Measurements from ENCODE around the gene SKI. TPM values are rescaled to one million over a fixed set of nuclear protein-coding genes. Genes with fewer than 3 reads are reported as not detected.

The SKI gene
- total and polyA plus RNA-seq, 5 donors from 2014 or later, result 0.25 to 218 (median 0.35) TPM

- Histone ChIP-seq H3K4me1 (ENCODE audit: control insufficient read depth, insufficient read depth, low read length, poor library complexity, severe bottlenecking) (peaks cover 59% of the 10 kb centered on the region), H3K9me3 (ENCODE audit: control insufficient read depth in 2 of 2, low read length in 2 of 2) (no peaks in the 10 kb centered on the region), H3K4me3 (ENCODE audit: low read depth, low read length) (peak overlapping the region; percentile 86), H3K27ac (ENCODE audit: insufficient read depth, low read length, poor library complexity, severe bottlenecking) (peak overlapping the region; percentile 84), H3K27me3 (ENCODE audit: control insufficient read depth, insufficient read depth, low read length) (no peaks in the 10 kb centered on the region), H3K36me3 (ENCODE audit: control insufficient read depth, insufficient read depth, low read length) (no peaks in the 10 kb centered on the region)
- Mint-ChIP-seq H3K4me3 (peak overlapping the region; percentile 95 to 99 (median 96)), H3K27ac (peak overlapping the region; percentile 94 to 100 (median 97)), H3K4me1 (peaks cover 4 to 56% (median 28%) of the 10 kb centered on the region in 4 donors), H3K27me3 (peaks cover 21% of the 10 kb centered on the region), H3K36me3 (no peaks in the 10 kb centered on the region), H3K9me3 (peaks cover 0 to 1% (median 0%) of the 10 kb centered on the region in 7 donors)
- no peak for ATAC-seq (ENCODE audit: low read depth in 2 of 2)
- peak; percentile 49 to 68 (median 57) for DNase-seq
These were observed 2.8 kb downstream of the SKI start for GRCh38 chr1:2230781-2231531.

- H3K4me3 Mint-ChIP-seq, result peak overlapping the region; percentile 95 to 99 (median 96)
- peaks cover 21% of the 10 kb centered on the region for H3K27me3 Mint-ChIP-seq
- Histone ChIP-seq H3K9me3 (ENCODE audit: control insufficient read depth in 2 of 2, low read length in 2 of 2) (no peaks in the 10 kb centered on the region), H3K4me1 (ENCODE audit: control insufficient read depth, insufficient read depth, low read length, poor library complexity, severe bottlenecking) (peaks cover 66% of the 10 kb centered on the region), H3K27ac (ENCODE audit: insufficient read depth, low read length, poor library complexity, severe bottlenecking) (peak overlapping the region; percentile 84), H3K27me3 (ENCODE audit: control insufficient read depth, insufficient read depth, low read length) (no peaks in the 10 kb centered on the region), H3K36me3 (ENCODE audit: control insufficient read depth, insufficient read depth, low read length) (no peaks in the 10 kb centered on the region), H3K4me3 (ENCODE audit: low read depth, low read length) (peak overlapping the region; percentile 86)
- DNase-seq (peak; percentile 71 to 87 (median 80)), ATAC-seq (ENCODE audit: low read depth in 2 of 2) (peak; percentile 0 to 5)
- peaks cover 0 to 1% (median 0%) of the 10 kb centered on the region in 7 donors for H3K9me3 Mint-ChIP-seq
- peak overlapping the region; percentile 94 to 100 (median 97) for H3K27ac Mint-ChIP-seq
- H3K36me3 Mint-ChIP-seq, result no peaks in the 10 kb centered on the region
- peaks cover 7 to 60% (median 33%) of the 10 kb centered on the region in 4 donors for H3K4me1 Mint-ChIP-seq
These were observed 3.6 kb downstream of the SKI start for GRCh38 chr1:2231532-2232254.

GRCh38 chr1:2232255-2232915, 4.3 kb downstream of the SKI start:
- Histone ChIP-seq H3K4me3 (ENCODE audit: low read depth, low read length) (peak overlapping the region; percentile 86), H3K27me3 (ENCODE audit: control insufficient read depth, insufficient read depth, low read length) (no peaks in the 10 kb centered on the region), H3K36me3 (ENCODE audit: control insufficient read depth, insufficient read depth, low read length) (no peaks in the 10 kb centered on the region), H3K4me1 (ENCODE audit: control insufficient read depth, insufficient read depth, low read length, poor library complexity, severe bottlenecking) (peaks cover 73% of the 10 kb centered on the region), H3K9me3 (ENCODE audit: control insufficient read depth in 2 of 2, low read length in 2 of 2) (no peaks in the 10 kb centered on the region), H3K27ac (ENCODE audit: insufficient read depth, low read length, poor library complexity, severe bottlenecking) (peak overlapping the region; percentile 84)
- H3K4me1 Mint-ChIP-seq, result peaks cover 12 to 67% (median 38%) of the 10 kb centered on the region in 4 donors
- H3K27ac Mint-ChIP-seq, result peak overlapping the region; percentile 94 to 100 (median 97)
- ATAC-seq (ENCODE audit: low read depth in 2 of 2), result no peak
- peaks cover 0 to 1% (median 0%) of the 10 kb centered on the region in 7 donors for H3K9me3 Mint-ChIP-seq
- H3K36me3 Mint-ChIP-seq, result no peaks in the 10 kb centered on the region
- peak overlapping the region; percentile 95 to 99 (median 96) for H3K4me3 Mint-ChIP-seq
- no peak for DNase-seq
- peaks cover 21% of the 10 kb centered on the region for H3K27me3 Mint-ChIP-seq

- DNase-seq, result no peak
- Histone ChIP-seq H3K4me3 (ENCODE audit: low read depth, low read length) (peak overlapping the region; percentile 86), H3K9me3 (ENCODE audit: control insufficient read depth in 2 of 2, low read length in 2 of 2) (no peaks in the 10 kb centered on the region)
These were observed 4.9 kb downstream of the SKI start for GRCh38 chr1:2232916-2233438.

GRCh38 chr1:2233468-2233867, 5.3 kb downstream of the SKI start:
- H3K36me3 ChIP-seq (ENCODE audit: control insufficient read depth, insufficient read depth, low read length), result no peaks in the 10 kb centered on the region
- DNase-seq (no peak), ATAC-seq (ENCODE audit: low read depth in 2 of 2) (no peak)
- H3K4me3 ChIP-seq (ENCODE audit: low read depth, low read length), result peak overlapping the region; percentile 66
- H3K27ac ChIP-seq (ENCODE audit: insufficient read depth, low read length, poor library complexity, severe bottlenecking), result peak overlapping the region; percentile 84
- H3K4me3 Mint-ChIP-seq, result peak overlapping the region; percentile 95 to 99 (median 96)
- no peaks in the 10 kb centered on the region for H3K36me3 Mint-ChIP-seq
- peaks cover 21% of the 10 kb centered on the region for H3K27me3 Mint-ChIP-seq
- H3K9me3 Mint-ChIP-seq, result peaks cover 0 to 1% (median 0%) of the 10 kb centered on the region in 7 donors
- H3K27ac Mint-ChIP-seq, result peak overlapping the region; percentile 84 to 98 (median 94)
- H3K27me3 ChIP-seq (ENCODE audit: control insufficient read depth, insufficient read depth, low read length), result no peaks in the 10 kb centered on the region
- H3K4me1 Mint-ChIP-seq, result peaks cover 13 to 76% (median 41%) of the 10 kb centered on the region in 4 donors
- H3K9me3 ChIP-seq (ENCODE audit: control insufficient read depth in 2 of 2, low read length in 2 of 2), result no peaks in the 10 kb centered on the region
- peaks cover 83% of the 10 kb centered on the region for H3K4me1 ChIP-seq (ENCODE audit: control insufficient read depth, insufficient read depth, low read length, poor library complexity, severe bottlenecking)

More at GRCh38 chr1:2232916-2233438, 4.9 kb downstream of the SKI start:
- ATAC-seq (ENCODE audit: low read depth in 2 of 2), result no peak
- Mint-ChIP-seq H3K27me3 (peaks cover 21% of the 10 kb centered on the region), H3K27ac (peak overlapping the region; percentile 94 to 100 (median 98)), H3K9me3 (peaks cover 0 to 1% (median 0%) of the 10 kb centered on the region in 7 donors), H3K4me3 (peak overlapping the region; percentile 95 to 99 (median 96)), H3K4me1 (peaks cover 13 to 72% (median 41%) of the 10 kb centered on the region in 4 donors), H3K36me3 (no peaks in the 10 kb centered on the region)
- Histone ChIP-seq H3K36me3 (ENCODE audit: control insufficient read depth, insufficient read depth, low read length) (no peaks in the 10 kb centered on the region), H3K27me3 (ENCODE audit: control insufficient read depth, insufficient read depth, low read length) (no peaks in the 10 kb centered on the region), H3K4me1 (ENCODE audit: control insufficient read depth, insufficient read depth, low read length, poor library complexity, severe bottlenecking) (peaks cover 79% of the 10 kb centered on the region), H3K27ac (ENCODE audit: insufficient read depth, low read length, poor library complexity, severe bottlenecking) (peak overlapping the region; percentile 84)

- peaks cover 13 to 83% (median 44%) of the 10 kb centered on the region in 4 donors for H3K4me1 Mint-ChIP-seq
- DNase-seq, result peak; percentile 52 to 92 (median 74)
- ATAC-seq (ENCODE audit: low read depth in 2 of 2), result peak; percentile 79 to 81
- peaks cover 0 to 1% (median 0%) of the 10 kb centered on the region in 7 donors for H3K9me3 Mint-ChIP-seq
- Histone ChIP-seq H3K36me3 (ENCODE audit: control insufficient read depth, insufficient read depth, low read length) (no peaks in the 10 kb centered on the region), H3K27ac (ENCODE audit: insufficient read depth, low read length, poor library complexity, severe bottlenecking) (peak overlapping the region; percentile 84), H3K9me3 (ENCODE audit: control insufficient read depth in 2 of 2, low read length in 2 of 2) (no peaks in the 10 kb centered on the region), H3K4me1 (ENCODE audit: control insufficient read depth, insufficient read depth, low read length, poor library complexity, severe bottlenecking) (peaks cover 91% of the 10 kb centered on the region), H3K27me3 (ENCODE audit: control insufficient read depth, insufficient read depth, low read length) (no peaks in the 10 kb centered on the region), H3K4me3 (ENCODE audit: low read depth, low read length) (peak overlapping the region; percentile 66)
- no peaks in the 10 kb centered on the region for H3K36me3 Mint-ChIP-seq
- peak overlapping the region; percentile 98 to 99 (median 99) for H3K27ac Mint-ChIP-seq
- H3K27me3 Mint-ChIP-seq, result peaks cover 18% of the 10 kb centered on the region
- peak overlapping the region; percentile 95 to 99 (median 96) for H3K4me3 Mint-ChIP-seq
These were observed 6.1 kb downstream of the SKI start for GRCh38 chr1:2233997-2234761.
